Thymus (tissue), 11 donors: Measurements from ENCODE around the gene LY9. TPM values are rescaled to one million over a fixed set of nuclear protein-coding genes. Genes with fewer than 3 reads are reported as not detected.

ENCODE experiments used
- DNase-seq, 9 donors: peaks; one replicate each; pipeline ENCODE4 v3.0.0-alpha.2; 2013; ENCODE audit warnings: low spot score in 9 of 9, low read depth in 6 of 9, missing footprints in 1 of 9
- H3K27ac ChIP-seq, 2 donors: one replicate each; pipeline ENCODE4 v1.5.1; 2013; ENCODE audit warnings: control low read depth in 1 of 2, low read depth in 1 of 2, low read length in 1 of 2, mild to moderate bottlenecking in 1 of 2, moderate library complexity in 1 of 2
- H3K27me3 ChIP-seq, 2 donors: one replicate each; pipeline ENCODE4 v1.5.1; 2013; ENCODE audit warnings: low read length in 1 of 2; ENCODE audit not compliant: control insufficient read depth in 2 of 2, insufficient read depth in 1 of 2
- H3K36me3 ChIP-seq, 2 donors: one replicate each; pipeline ENCODE4 v1.5.1; 2013; ENCODE audit warnings: low read length in 1 of 2, mild to moderate bottlenecking in 1 of 2, moderate library complexity in 1 of 2; ENCODE audit not compliant: control insufficient read depth in 2 of 2, insufficient read depth in 2 of 2
- H3K4me1 ChIP-seq, 2 donors: one replicate each; pipeline ENCODE4 v1.5.1; 2013; ENCODE audit warnings: low read length in 2 of 2; ENCODE audit not compliant: control insufficient read depth in 2 of 2, insufficient read depth in 2 of 2
- H3K4me3 ChIP-seq, 2 donors: one replicate each; pipeline ENCODE4 v1.5.1; 2013; ENCODE audit warnings: low read length in 2 of 2, control low read depth in 1 of 2, mild to moderate bottlenecking in 1 of 2
- H3K9me3 ChIP-seq, 2 donors: one replicate each; pipeline ENCODE4 v1.5.1; 2013; ENCODE audit warnings: low read length in 1 of 2, mild to moderate bottlenecking in 1 of 2; ENCODE audit not compliant: control insufficient read depth in 2 of 2, insufficient read depth in 1 of 2
- WGBS: extraction: QIAGEN DNeasy Blood & Tissue Kit; methylation state at CpG from one replicate; pipeline ENCODE4 v1.1.7; 2013; 5-methylcytosine and 5-hydroxymethylcytosine counted together
- polyA plus RNA-seq: library from polyadenylated mRNA; stranded (reverse); fragments of 200-250 nt; gene quantifications from one replicate; pipeline ENCODE4 v1.2.3, GENCODE V29; 2013
- total RNA-seq: library from RNA; stranded (reverse); fragments of 120-200 nt; gene quantifications from one replicate; pipeline ENCODE4 v1.2.4, GENCODE V29; 2013
- donor health status: healthy.

Gene LY9
- total and polyA plus RNA-seq, 2 donors = 25.3 to 28.6 TPM

DNA sequence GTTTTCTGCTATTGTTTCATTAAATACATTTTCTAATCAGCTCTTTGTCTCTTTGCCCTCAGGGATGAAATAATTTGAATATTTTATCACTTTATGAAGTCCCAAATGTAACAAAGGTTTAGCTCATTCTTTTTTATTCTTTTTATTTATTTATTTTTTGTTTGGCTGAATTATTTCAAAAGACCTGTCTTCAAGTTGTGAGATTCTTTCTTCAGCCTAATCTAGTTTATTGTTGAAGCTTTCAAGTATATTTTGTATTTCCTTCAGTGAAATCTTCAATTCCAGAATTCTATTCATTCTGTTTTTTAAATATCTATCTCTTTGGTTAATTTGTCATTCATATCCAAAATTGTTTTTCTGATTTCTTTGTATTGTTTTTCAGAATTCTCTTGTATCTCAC is 10.8 kb downstream of the LY9 start:
- Histone ChIP-seq H3K27ac (no peak overlapping the region), H3K27me3 (no peaks in the 10 kb centered on the region), H3K4me3 (no peak overlapping the region), H3K36me3 (peaks cover 5 to 17% of the 10 kb centered on the region in 2 donors), H3K9me3 (peaks cover 1 to 11% of the 10 kb centered on the region in 2 donors), H3K4me1 (no peaks in the 10 kb centered on the region)
- no peak for DNase-seq

DNA sequence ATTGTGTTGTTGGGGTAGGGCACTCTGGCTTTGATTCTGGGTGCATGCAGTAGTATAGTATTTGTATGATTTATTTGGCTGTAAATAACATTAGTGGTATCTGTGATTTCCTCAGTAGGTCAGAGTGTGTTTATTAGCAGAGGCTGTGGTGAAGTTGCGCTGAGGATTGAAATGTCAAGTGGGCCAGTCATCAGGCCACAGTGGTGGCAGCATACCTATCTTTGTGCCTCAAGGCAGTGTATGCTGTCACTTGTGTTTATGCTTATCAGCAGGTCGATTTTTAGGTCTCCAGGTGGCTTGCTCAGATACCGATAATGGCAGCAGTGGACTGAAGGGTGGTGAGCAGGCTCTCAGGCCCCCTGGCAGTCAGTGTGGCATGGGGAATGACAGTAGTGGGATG is 11.3 kb downstream of the LY9 start:
- WGBS = 93% methylated on average over 3 of the region's 3 CpGs
- DNase-seq = no peak
- Histone ChIP-seq H3K4me1 (no peaks in the 10 kb centered on the region), H3K27me3 (no peaks in the 10 kb centered on the region), H3K9me3 (peaks cover 1 to 11% of the 10 kb centered on the region in 2 donors), H3K4me3 (no peak overlapping the region), H3K27ac (no peak overlapping the region), H3K36me3 (peaks cover 2 to 12% of the 10 kb centered on the region in 2 donors)

DNA sequence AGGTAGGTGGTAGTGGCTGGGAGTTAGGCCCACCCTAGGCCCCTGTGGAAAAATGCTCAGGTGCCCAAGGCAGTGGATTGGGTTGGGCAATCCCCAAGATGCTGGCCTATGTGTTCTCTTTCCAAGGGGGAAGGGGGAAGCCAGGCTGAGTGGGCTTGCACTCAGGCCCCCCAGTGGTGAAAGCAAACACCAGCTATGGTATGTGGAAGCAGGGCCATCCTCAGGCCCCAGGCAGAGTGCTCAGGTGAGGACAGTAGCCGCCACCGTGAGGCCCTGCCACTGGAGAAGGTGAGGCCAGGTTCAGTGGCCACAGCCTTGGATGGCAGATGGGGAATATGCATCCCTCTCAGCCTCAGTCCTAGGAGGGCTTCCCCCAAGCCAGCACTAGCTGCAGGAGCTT is 11.8 kb downstream of the LY9 start:
- Histone ChIP-seq H3K27me3 (no peaks in the 10 kb centered on the region), H3K9me3 (peaks cover 1 to 11% of the 10 kb centered on the region in 2 donors), H3K36me3 (peaks cover 0 to 11% of the 10 kb centered on the region in 2 donors), H3K4me3 (no peak overlapping the region), H3K4me1 (no peaks in the 10 kb centered on the region), H3K27ac (no peak overlapping the region)
- WGBS = 99% methylated on average over 2 of the region's 2 CpGs
- no peak for DNase-seq

DNA sequence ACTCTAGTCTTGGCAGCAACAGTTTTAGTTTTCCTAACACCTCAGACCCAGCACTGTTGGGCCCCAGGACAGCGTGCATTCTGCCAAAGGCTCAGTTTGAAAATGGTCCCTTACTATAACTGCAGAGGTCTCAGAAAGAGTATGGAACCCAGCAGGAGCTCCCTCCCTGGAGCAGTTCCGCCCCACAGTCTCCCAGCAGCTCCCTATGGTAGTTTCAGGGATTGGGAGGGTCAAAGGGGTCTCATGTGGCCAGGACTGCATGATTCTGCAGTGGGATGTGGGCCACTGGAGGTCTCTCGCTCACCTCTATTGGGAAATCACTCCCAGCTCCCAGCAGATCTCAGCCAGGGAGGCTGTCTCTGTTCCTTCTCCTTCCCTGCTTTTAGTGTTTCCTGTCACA is 12.3 kb downstream of the LY9 start:
- Histone ChIP-seq H3K36me3 (peaks cover 2 to 11% of the 10 kb centered on the region in 2 donors), H3K9me3 (peaks cover 1 to 11% of the 10 kb centered on the region in 2 donors), H3K27me3 (no peaks in the 10 kb centered on the region), H3K4me1 (no peaks in the 10 kb centered on the region), H3K4me3 (no peak overlapping the region), H3K27ac (no peak overlapping the region)
- WGBS = 98% methylated on average over 3 of the region's 3 CpGs
- DNase-seq = no peak

DNA sequence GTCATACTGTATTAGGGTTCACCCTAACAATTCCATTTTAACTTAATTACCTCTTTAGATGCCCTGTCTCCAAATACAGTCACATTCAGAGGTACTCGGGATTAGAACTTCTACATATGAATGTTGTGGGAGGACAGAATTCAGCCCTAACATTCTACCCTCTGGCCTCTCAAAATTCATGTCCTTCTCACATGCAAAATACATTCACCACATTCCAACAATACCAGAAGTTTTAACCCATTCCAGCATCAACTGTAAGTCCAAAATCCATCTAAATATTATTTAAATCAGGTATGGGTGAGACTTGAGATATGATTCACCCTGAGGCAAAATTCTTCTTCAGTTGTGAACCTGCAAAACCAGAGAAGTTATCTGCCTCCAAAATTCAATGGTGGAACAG is 14.5 kb downstream of the LY9 start:
- 98% methylated on average over 1 of the region's 1 CpG for WGBS
- no peaks in the 10 kb centered on the region for H3K4me1 ChIP-seq
- H3K27me3 ChIP-seq = no peaks in the 10 kb centered on the region
- no peak for DNase-seq
- peaks cover 1 to 11% of the 10 kb centered on the region in 2 donors for H3K9me3 ChIP-seq
- H3K27ac ChIP-seq = no peak overlapping the region
- H3K4me3 ChIP-seq = no peak overlapping the region
- peaks cover 19 to 21% of the 10 kb centered on the region in 2 donors for H3K36me3 ChIP-seq

DNA sequence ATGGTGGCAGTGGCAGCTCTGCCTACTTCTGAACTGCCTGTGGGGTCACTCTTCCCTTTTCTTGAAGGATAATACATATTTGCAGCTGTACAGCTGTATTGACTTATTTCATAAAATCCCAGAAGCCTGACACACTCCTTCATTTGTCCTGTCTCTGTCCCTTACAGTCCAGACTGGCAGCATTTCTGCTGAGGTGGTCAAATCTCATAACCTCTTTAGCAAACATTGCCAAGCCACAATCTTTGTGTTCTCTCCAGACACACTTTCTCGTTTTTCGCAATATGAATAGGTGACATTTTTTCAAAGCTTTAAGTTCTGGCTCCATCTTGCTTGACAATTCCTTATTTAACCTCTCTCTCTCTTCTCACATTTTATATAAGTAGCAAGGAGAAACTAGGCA is 15.2 kb downstream of the LY9 start:
- no peak for DNase-seq
- H3K4me3 ChIP-seq = no peak overlapping the region
- H3K27me3 ChIP-seq = no peaks in the 10 kb centered on the region
- H3K4me1 ChIP-seq = no peaks in the 10 kb centered on the region
- H3K36me3 ChIP-seq = peaks cover 19 to 26% of the 10 kb centered on the region in 2 donors
- WGBS = 94% methylated on average over 2 of the region's 2 CpGs
- H3K9me3 ChIP-seq = peaks cover 1 to 11% of the 10 kb centered on the region in 2 donors
- H3K27ac ChIP-seq = no peak overlapping the region

DNA sequence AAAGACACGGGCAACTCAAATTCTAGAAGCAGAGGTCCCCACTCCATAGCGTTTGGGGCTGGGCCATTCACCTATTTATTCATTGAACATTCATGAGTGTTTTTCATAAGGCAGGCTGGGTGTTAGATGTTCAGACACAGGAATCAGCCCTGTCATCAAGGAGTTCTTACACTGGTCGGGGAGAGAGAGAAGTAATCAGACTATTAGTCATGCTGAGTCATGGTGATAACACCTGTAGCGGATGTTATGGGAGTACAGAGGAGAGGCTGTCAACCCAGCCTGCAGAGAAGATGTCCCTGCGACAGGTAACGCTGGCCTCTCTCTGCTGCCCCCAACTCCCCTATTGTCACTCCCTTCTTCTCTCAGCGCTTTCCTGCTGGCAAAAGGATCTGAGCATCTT is 17.2 kb downstream of the LY9 start:
- H3K27me3 ChIP-seq = no peaks in the 10 kb centered on the region
- peaks cover 30% of the 10 kb centered on the region in 2 donors for H3K36me3 ChIP-seq
- peaks cover 0 to 4% of the 10 kb centered on the region in 2 donors for H3K4me1 ChIP-seq
- H3K4me3 ChIP-seq = no peak overlapping the region
- H3K27ac ChIP-seq = no peak overlapping the region
- 81% methylated on average over 7 of the region's 7 CpGs for WGBS
- DNase-seq = peak in 1 of 9 donors; percentile 31
- H3K9me3 ChIP-seq = no peaks in the 10 kb centered on the region

DNA sequence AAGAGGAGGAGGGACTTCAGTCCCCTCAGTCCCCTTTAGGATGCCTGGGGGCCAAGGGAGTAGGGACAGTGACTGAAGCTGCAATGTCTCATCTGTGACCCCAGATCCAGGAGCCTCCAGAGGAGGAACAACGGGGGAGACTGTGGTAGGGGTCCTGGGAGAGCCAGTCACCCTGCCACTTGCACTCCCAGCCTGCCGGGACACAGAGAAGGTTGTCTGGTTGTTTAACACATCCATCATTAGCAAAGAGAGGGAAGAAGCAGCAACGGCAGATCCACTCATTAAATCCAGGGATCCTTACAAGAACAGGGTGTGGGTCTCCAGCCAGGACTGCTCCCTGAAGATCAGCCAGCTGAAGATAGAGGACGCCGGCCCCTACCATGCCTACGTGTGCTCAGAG is 18.3 kb downstream of the LY9 start:
- 96% methylated on average over 6 of the region's 6 CpGs for WGBS
- no peak overlapping the region for H3K27ac ChIP-seq
- H3K4me3 ChIP-seq = no peak overlapping the region
- H3K27me3 ChIP-seq = no peaks in the 10 kb centered on the region
- H3K36me3 ChIP-seq = peaks cover 33 to 36% of the 10 kb centered on the region in 2 donors
- DNase-seq = no peak
- no peaks in the 10 kb centered on the region for H3K9me3 ChIP-seq
- H3K4me1 ChIP-seq = peaks cover 0 to 12% of the 10 kb centered on the region in 2 donors

DNA sequence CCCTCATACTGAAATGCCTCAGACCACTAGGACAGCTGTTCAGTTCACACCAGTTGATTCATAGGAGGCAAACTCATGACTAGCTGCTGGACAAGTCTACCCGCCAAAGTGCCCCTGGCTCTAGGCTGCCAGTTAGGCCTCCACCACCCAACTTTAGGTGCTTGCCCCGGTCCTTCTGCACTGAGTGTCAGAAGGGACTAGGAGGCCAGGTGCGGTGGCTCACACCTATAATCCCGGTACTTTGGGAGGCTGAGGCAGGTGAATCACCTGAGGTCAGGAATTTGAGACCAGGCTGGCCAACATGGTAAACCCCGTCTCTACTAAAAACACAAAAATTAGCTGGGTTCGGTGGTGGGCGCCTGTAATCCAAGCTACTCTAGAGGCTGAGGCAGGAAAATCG is 18.9 kb downstream of the LY9 start:
- Histone ChIP-seq H3K27ac (no peak overlapping the region), H3K36me3 (peaks cover 35 to 36% of the 10 kb centered on the region in 2 donors), H3K4me1 (peaks cover 0 to 12% of the 10 kb centered on the region in 2 donors), H3K27me3 (no peaks in the 10 kb centered on the region), H3K4me3 (no peak overlapping the region), H3K9me3 (no peaks in the 10 kb centered on the region)
- no peak for DNase-seq
- 90% methylated on average over 8 of the region's 8 CpGs for WGBS
